Activated CD8-positive, alpha-beta memory T cell treated with anti-CD3 and anti-CD28 coated beads for 36 hours (primary cell): ENCODE measurements around the gene NBPF8. TPM values are rescaled to one million over a fixed set of nuclear protein-coding genes. Genes with fewer than 3 reads are reported as not detected.
"Not testable (repeated sequence)": the region's sequence is repeated elsewhere in the genome, so short reads cannot be mapped to it uniquely, and the experiment has no call there.

Experiments used
- CTCF ChIA-PET: fragments of 350-600 bp; sonication (Branson Sonifier 250); formaldehyde crosslinking; loops from one replicate; lab custom pipeline; 2021; ENCODE audit warnings: antibody characterized with exemption; lab: Charles Lee
- POLR2A ChIA-PET: fragments of 350-600 bp; sonication (Branson Sonifier 250); formaldehyde crosslinking; loops from one replicate; lab custom pipeline; 2021; ENCODE audit warnings: antibody characterized with exemption; lab: Charles Lee
- total RNA-seq, 2 experiments: library from RNA; stranded (reverse); gene quantifications; one replicate each; pipeline ENCODE4 v1.2.3, GENCODE V29; 2021

Gene NBPF8, protein sequence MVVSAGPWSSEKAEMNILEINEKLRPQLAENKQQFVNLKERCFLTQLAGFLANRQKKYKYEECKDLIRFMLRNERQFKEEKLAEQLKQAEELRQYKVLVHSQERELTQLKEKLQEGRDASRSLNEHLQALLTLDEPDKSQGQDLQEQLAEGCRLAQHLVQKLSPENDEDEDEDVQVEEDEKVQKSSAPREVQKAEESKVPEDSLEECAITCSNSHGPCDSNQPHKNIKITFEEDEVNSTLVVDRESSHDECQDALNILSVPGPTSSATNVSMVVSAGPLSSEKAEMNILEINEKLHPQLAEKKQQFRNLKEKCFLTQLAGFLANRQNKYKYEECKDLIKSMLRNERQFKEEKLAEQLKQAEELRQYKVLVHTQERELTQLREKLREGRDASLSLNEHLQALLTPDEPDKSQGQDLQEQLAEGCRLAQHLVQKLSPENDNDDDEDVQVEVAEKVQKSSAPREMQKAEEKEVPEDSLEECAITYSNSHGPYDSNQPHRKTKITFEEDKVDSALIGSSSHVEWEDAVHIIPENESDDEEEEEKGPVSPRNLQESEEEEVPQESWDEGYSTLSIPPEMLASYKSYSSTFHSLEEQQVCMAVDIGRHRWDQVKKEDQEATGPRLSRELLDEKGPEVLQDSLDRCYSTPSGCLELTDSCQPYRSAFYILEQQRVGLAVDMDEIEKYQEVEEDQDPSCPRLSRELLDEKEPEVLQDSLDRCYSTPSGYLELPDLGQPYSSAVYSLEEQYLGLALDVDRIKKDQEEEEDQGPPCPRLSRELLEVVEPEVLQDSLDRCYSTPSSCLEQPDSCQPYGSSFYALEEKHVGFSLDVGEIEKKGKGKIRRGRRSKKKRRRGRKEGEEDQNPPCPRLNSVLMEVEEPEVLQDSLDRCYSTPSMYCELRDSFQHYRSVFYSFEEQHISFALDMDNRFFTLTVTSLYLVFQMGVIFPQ
- 10 to 100 TPM; 17.1 to 17.8 TPM for total RNA-seq

DNA sequence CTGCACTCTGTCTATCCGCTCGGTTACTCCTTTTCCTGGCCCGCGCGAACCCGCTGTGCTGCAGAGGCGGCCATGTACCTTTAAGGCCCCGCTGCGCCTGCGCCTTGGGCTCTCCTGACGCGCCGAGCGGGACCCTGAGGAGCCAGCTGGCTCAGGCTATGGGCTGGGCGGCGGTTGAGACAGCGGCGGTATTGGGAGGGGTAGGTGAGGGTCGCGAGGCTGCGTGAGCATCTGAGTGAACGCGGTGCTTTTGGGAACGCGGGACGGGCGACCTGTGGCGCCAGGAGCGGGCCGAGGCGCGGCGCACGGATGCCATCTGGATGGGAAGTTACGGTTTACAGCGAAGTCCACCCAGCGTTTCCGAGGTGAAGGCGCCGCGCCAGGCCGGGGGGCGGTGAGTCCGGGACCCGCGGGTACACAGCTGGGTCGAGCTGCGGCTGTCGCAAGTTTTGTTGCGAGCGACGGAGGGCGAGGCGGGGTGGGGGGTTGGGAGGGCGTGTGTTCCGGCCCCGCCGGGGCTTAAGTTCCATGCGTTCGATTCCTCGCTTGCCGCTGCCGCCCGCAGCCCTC lies at the start of gene NBPF8:
NBPF8 (plus strand) TSS at position 125 of the 570 bp plus-strand sequence. CDS start 21,488 bp downstream, outside the sequence.
- CTCF ChIA-PET, POLR2A ChIA-PET: not testable (repeated sequence)

DNA sequence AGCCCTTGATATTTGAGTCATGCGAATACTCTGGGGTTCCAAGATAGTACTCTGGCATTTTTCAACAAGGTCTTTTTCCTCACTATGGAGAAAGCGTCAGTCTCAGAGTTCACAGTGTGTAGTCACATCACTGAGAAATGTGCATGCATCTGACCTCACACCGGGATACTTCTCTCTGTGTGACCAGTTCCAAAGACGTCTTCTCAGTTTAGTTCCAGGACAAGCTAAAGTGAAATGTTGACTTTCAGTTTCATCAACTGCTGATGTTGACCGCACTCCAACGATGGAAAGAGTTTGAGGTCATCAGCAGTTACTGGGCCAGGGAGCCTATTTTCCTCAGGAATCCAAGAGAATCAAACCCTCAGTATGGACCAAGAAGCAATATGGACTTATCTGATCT lies 47.1 kb upstream of the NBPF8 start:
- POLR2A ChIA-PET, CTCF ChIA-PET: not testable (repeated sequence)

DNA sequence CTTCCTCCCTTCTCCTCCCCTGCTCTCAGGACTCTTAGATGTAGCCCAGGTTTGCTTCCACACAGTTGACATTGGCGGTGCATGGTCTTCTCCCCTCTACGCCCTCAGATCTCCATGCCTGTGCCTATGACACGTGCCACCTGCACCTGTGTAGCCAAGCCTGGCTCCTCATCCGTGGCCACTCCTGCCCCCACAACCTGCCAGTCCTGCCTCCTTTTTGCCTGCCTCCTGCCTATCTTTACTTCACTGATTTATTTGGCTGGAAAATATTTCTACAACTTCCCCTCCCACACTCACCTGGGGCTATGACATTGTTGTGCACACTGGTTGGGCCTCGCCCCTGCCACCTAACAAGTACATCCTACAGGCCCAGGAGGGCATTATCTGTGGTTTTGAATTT lies 28.2 kb upstream of the NBPF8 start:
- CTCF ChIA-PET, POLR2A ChIA-PET: not testable (repeated sequence)

DNA sequence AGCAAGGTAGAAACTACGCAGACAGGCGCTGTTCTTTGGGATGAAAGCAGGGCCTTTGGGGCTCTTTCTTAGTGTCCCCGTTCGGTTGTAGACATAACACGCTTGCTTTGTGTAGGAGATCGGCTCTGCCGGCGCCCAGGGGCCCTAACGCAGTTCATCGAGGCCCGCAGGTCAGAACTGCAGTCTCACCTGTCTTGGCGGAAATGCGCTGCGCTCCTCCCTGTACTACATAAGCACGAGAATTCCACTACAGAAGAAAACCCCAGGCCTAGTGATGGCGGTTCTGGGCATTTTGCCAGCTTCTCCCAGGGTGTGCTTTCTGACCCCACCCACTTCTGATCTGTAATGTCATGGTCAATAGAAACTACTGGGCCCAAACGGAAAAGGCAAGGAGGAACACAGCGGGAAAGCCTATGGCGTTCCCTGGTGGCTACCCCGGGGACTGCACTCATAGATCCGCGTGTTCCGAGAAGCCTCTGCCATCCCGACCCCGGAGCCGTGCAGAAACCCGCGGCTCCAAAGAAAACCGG lies 26.2 kb upstream of the NBPF8 start:
- POLR2A ChIA-PET, CTCF ChIA-PET: not testable (repeated sequence)

DNA sequence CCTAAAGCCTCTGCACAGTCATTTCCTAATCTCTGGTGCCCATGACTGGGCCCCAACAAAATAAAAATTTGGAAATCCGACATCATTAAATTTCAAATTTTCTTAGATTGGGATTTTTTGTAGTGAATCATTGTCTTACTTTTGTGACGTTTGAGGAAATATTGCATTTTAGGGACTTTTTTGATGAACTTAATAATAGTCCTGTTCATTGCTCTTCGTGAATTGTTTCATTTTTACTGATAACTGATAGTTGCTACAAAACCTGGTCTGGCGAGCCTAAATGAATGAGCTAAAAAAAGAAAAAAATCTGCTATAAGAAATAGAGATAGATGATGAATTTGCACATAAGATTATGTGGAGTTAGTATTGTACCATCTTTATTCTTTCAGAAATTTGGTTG lies 23.5 kb upstream of the NBPF8 start:
- POLR2A ChIA-PET, CTCF ChIA-PET: not testable (repeated sequence)

DNA sequence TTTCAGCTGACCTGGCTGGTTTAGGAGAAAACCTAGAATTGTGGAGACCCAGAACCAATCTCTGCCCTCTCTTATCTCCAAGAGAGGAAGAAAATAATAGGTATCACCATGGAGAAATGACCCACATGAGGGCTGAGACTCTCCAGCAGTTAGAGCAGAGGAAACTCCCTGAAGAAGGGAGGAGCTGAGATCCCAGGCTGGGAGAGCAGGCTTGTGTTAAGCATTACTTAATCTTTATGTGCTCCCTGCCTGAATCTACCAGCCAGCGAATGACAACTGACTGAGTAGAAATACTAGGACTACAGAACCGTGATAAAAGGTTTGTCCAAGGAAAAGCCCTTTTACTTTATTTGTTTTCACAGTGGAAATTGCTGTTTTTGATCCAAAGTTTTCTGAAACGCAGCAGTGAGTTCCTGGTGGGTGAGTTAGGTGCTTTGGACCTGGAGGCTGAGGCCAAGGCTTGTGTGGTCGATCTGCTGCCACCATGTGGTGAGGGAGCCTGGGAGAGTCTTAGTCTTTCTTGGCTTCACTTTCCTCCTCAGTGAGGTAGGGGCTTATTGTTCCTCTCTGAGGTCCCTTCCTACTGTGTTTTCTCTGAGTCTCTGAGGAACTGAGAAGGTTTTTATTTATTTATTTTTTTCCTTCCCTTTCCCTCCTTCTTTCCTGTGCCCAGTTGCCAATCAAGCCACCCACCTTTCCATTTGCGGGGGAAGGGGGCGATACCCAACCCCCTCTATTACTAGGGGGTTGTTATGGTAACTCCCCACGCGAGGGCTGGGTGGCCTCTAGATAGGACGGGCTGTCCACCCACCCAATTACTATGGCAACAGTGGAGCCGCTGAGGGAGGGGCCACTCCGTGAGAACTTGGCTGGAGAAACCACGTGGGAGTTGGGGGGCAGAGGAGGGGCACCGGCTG lies 21.3 kb upstream of the NBPF8 start:
- POLR2A ChIA-PET, CTCF ChIA-PET: not testable (repeated sequence)

DNA sequence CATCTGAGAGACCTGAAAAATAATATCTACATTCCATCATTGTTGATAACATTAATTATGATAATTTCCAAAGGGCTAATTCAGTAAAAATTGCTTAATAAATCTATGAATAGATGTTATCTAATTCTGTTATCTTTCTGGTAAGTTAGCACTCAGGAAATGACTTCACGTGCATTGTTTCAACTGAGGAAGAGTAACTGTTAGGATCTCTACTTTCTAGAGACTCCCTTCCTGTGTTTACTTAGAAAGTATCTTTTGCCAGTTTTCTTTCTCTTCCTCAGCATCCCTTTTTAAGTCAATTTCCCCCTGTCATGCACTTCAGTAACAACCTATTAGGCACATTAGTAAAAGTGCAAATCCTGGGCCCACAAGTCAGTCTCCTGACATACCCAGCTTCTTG lies 9.5 kb upstream of the NBPF8 start:
- POLR2A ChIA-PET, CTCF ChIA-PET: not testable (repeated sequence)

DNA sequence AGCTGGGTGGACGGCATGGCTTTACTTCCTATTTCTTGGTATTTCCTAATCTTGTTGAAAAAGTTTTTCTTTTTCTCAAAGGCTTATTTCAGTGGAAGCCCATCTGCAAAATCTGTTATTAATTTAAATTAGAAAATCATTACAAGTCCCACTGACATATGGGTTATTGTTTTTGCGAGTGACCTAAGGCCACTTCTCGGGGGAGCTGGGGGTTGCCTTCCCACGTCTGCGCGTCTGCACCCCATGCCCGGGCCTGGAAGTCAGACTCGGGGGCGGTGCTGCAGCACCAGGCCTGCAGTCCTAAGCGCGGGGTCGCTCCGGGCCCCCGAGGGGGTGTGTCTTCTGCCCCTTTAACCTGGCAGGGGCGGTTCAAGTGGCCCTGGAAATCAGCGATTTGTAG lies 384 bp upstream of the NBPF8 start:
- CTCF ChIA-PET, POLR2A ChIA-PET: not testable (repeated sequence)

DNA sequence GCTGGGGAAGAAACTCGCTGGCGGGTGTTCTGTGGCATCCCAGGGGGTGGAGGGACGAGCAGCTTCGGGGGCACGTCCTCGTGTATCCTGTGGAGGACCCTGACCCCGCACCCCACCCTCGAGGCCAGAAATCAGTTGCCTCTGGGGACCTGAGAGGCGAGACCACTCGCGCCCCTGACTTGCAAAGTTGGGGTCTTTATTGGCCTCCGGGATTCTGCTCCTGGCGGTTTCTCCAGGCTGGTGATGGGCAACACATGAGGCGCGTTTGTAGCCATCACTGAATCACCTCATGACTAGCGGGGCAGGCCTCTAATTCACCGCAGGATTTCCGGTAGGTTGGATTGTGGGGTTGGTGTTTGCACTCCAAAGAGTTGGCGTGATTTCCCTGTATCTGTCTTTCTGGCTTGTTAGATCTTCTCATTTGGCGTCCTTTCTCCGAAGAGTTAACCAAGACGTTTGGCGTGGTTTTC lies 692 bp downstream of the NBPF8 start:
- CTCF ChIA-PET, POLR2A ChIA-PET: not testable (repeated sequence)

DNA sequence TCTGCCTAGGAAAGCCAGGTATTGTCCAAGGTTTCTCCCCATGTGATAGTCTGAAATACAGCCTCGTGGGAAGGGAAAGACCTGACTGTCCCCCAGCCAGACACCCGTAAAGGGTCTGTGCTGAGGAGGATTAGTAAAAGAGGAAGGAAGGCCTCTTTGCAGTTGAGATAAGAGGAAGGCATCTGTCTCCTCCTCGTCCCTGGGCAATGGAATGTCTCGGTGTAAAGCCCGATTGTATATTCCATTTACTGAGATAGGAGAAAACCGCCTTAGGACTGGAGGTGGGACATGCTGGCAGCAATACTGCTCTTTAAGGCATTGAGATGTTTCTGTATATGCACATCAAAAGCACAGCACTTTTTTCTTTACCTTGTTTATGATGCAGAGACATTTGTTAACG lies 10.2 kb downstream of the NBPF8 start:
- CTCF ChIA-PET, POLR2A ChIA-PET: not testable (repeated sequence)

DNA sequence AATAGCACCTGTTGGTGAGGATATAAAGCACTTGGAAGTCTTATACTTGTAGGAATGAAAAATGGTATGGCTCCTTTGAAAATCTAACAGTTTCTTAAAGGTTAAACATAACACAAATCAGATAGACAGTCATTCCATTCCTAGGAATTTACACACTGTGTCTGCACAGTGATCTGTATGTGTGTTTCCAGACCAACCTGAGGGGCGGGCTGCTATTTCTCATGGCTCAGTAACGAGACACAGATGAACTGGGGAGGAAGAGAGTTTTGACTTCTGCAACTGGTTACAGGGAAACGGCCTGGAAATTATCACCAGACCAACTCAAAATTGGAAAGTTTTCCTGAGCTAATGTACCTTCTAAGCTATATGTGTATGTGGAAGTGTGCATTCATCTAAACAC lies 16.8 kb downstream of the NBPF8 start:
- POLR2A ChIA-PET: not testable (repeated sequence)

DNA sequence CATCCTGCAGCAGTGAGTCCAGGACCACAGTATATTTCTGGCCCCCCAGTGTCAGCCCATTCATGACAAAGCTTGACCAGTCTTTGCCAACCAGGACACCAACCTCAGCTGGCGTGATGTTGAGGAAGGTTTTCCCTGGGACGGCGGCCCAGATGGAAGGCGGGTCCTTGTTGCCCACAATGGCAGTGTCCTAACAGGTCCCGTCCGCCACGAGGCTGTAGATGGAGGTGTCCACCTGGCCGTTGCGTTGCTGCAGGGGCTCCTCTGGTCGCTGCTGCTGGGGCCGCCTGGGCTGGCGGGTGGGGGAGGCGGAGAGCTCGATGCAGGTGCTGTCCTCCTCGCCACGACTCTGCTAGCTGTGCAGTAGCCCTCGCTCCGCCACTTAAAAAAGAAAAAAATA lies 19.0 kb downstream of the NBPF8 start:
- CTCF ChIA-PET, POLR2A ChIA-PET: not testable (repeated sequence)

More for the DNA sequence above, 16.8 kb downstream of the NBPF8 start:
- CTCF ChIA-PET: not testable (repeated sequence)

DNA sequence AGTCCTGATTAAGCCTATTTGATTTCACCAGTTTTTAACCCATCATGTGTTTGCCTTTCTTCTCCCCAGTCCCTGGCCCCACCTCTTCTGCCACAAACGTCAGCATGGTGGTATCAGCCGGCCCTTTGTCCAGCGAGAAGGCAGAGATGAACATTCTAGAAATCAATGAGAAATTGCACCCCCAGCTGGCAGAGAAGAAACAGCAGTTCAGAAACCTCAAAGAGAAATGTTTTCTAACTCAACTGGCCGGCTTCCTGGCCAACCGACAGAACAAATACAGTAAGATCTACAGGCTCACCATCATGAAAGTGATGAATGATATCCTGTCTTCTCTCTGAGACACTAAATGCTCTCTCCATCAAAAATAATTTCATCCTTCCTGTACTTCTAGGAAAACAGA lies 34.3 kb downstream of the NBPF8 start:
- POLR2A ChIA-PET, CTCF ChIA-PET: not testable (repeated sequence)

Other genes starting within 250 kb of the NBPF8 start
- gene SEC22B, start 238.5 kb upstream of the NBPF8 start, total RNA-seq: 10 to 100 TPM; 20.1 to 21.4 TPM